HG02973 (cell line): ENCODE results near the gene MMAB.

Source experiments
- ATAC-seq: cut with Tn5 transposase; IDR thresholded peaks from one replicate; pipeline ENCODE4 v1.9.1; 2021; ENCODE audit warnings: moderate library complexity; ENCODE audit not compliant: unreplicated experiment

MMAB gene

GRCh38 chr12:109560867-109561710, 12.2 kb downstream of the MMAB start:
- ATAC-seq, result no peak

GRCh38 chr12:109559601-109560000, 13.7 kb downstream of the MMAB start:
- no peak for ATAC-seq

GRCh38 chr12:109559200-109559505, 14.2 kb downstream of the MMAB start:
- no peak for ATAC-seq

GRCh38 chr12:109558374-109559199, 14.7 kb downstream of the MMAB start:
- no peak for ATAC-seq

GRCh38 chr12:109557805-109558204, 15.5 kb downstream of the MMAB start:
- ATAC-seq, result no peak

- ATAC-seq, result no peak
Measured at GRCh38 chr12:109557200-109557599, 16.1 kb downstream of the MMAB start.

GRCh38 chr12:109555431-109556315, 17.6 kb downstream of the MMAB start:
- no peak for ATAC-seq

- no peak for ATAC-seq
Measured at GRCh38 chr12:109554761-109555160, 18.5 kb downstream of the MMAB start.

GRCh38 chr12:109553906-109554500, 19.3 kb downstream of the MMAB start:
- no peak for ATAC-seq

GRCh38 chr12:109553483-109553882, 19.8 kb downstream of the MMAB start:
- no peak for ATAC-seq

GRCh38 chr12:109552971-109553370, 20.3 kb downstream of the MMAB start:
- ATAC-seq, result no peak

- no peak for ATAC-seq
Measured at GRCh38 chr12:109551108-109551507, 22.2 kb downstream of the MMAB start.

GRCh38 chr12:109550281-109550680, 23.0 kb downstream of the MMAB start:
- ATAC-seq, result no peak

- ATAC-seq, result no peak
Measured at GRCh38 chr12:109549613-109550270, 23.6 kb downstream of the MMAB start.

- no peak for ATAC-seq
Measured at GRCh38 chr12:109548258-109548657, 25.0 kb downstream of the MMAB start.

- no peak for ATAC-seq
Measured at GRCh38 chr12:109547286-109547685, 26.0 kb downstream of the MMAB start.

GRCh38 chr12:109545826-109546225, 27.5 kb downstream of the MMAB start:
- no peak for ATAC-seq

GRCh38 chr12:109544955-109545531, 28.3 kb downstream of the MMAB start:
- ATAC-seq, result no peak

GRCh38 chr12:109542876-109543275, 30.4 kb downstream of the MMAB start:
- no peak for ATAC-seq

- ATAC-seq, result no peak
Measured at GRCh38 chr12:109542014-109542413, 31.3 kb downstream of the MMAB start.
